ENCODE data around the gene ATAD3A.
"Not testable (repeated sequence)": the region's sequence is repeated elsewhere in the genome, so short reads cannot be mapped to it uniquely, and the experiment has no call there.

The ATAD3A gene

GRCh38 chr1:1471389-1472052 lies 40.4 kb upstream of the ATAD3A start, which contains the start of gene ATAD3B:
ATAD3B (plus strand) TSS chr1:1471765; CDS start chr1:1471885, 120 bp downstream.
- TF ChIP-seq CTCF (IDR thresholded peaks at IDR 0.05; ENCODE audit: low read depth, low read length, missing control alignments) = no peak
- peak within 1 kb of the TSS; percentile 72 for H3K4me3 ChIP-seq (ENCODE audit: low read depth, low read length)
- in situ Hi-C loops (cut with HindIII; ENCODE audit: low sequenced_read_pairs) = no loop called here
- DNase-seq (ENCODE audit: low read depth) = peak; percentile 67

- H3K4me3 ChIP-seq (ENCODE audit: low read depth, low read length) = peak overlapping the region; percentile 72
- DNase-seq (ENCODE audit: low read depth); in situ Hi-C loops (cut with HindIII; ENCODE audit: low sequenced_read_pairs): not testable (repeated sequence)
These were observed 39.7 kb upstream of the ATAD3A start for GRCh38 chr1:1472053-1472876.

- in situ Hi-C loops (cut with HindIII; ENCODE audit: low sequenced_read_pairs); H3K4me3 ChIP-seq (ENCODE audit: low read depth, low read length); DNase-seq (ENCODE audit: low read depth): not testable (repeated sequence)
These were observed 36.0 kb upstream of the ATAD3A start for GRCh38 chr1:1476011-1476410.

- DNase-seq (ENCODE audit: low read depth) = no peak
- TF ChIP-seq CTCF (IDR thresholded peaks at IDR 0.05; ENCODE audit: low read depth, low read length, missing control alignments) = no peak
- in situ Hi-C loops (cut with HindIII; ENCODE audit: low sequenced_read_pairs) = no loop called here
- H3K4me3 ChIP-seq (ENCODE audit: low read depth, low read length) = no peak overlapping the region
These were observed 34.8 kb upstream of the ATAD3A start for GRCh38 chr1:1477206-1477605.

GRCh38 chr1:1479547-1480487 lies 32.1 kb upstream of the ATAD3A start:
- no peak for DNase-seq (ENCODE audit: low read depth)
- no peak overlapping the region for H3K4me3 ChIP-seq (ENCODE audit: low read depth, low read length)
- no peak for TF ChIP-seq CTCF (IDR thresholded peaks at IDR 0.05; ENCODE audit: low read depth, low read length, missing control alignments)
- in situ Hi-C loops (cut with HindIII; ENCODE audit: low sequenced_read_pairs) = no loop called here

- in situ Hi-C loops (cut with HindIII; ENCODE audit: low sequenced_read_pairs); DNase-seq (ENCODE audit: low read depth); H3K4me3 ChIP-seq (ENCODE audit: low read depth, low read length): not testable (repeated sequence)
These were observed 31.5 kb upstream of the ATAD3A start for GRCh38 chr1:1480488-1480867.

- DNase-seq (ENCODE audit: low read depth); H3K4me3 ChIP-seq (ENCODE audit: low read depth, low read length); in situ Hi-C loops (cut with HindIII; ENCODE audit: low sequenced_read_pairs): not testable (repeated sequence)
These were observed 30.2 kb upstream of the ATAD3A start for GRCh38 chr1:1481811-1482210.

- no peak for TF ChIP-seq CTCF (IDR thresholded peaks at IDR 0.05; ENCODE audit: low read depth, low read length, missing control alignments)
- no peak overlapping the region for H3K4me3 ChIP-seq (ENCODE audit: low read depth, low read length)
- in situ Hi-C loops (cut with HindIII; ENCODE audit: low sequenced_read_pairs) = no loop called here
- no peak for DNase-seq (ENCODE audit: low read depth)
These were observed 29.1 kb upstream of the ATAD3A start for GRCh38 chr1:1482856-1483255.
